GM23338 (cell line): ENCODE measurements around the gene HCAR2.

Experiments used
- CREB1 ChIP-seq: fragments of 250-450 bp; sonication (Bioruptor Pico); IDR thresholded peaks from 2 replicates; pipeline ENCODE4 v1.5.0; 2020; ENCODE audit warnings: low read depth, mild to moderate bottlenecking, moderate library complexity
- CTCF ChIP-seq, 2 experiments: fragments of 200-600 bp in 1 of 2; sonication (generic) in 1 of 2; conservative IDR thresholded peaks; 2 replicates each; pipeline versions ENCODE4 v1.5.1 to v1.6.1; 2016 to 2017; ENCODE audit warnings: antibody characterized with exemption in 2 of 2, low read depth in 2 of 2, mild to moderate bottlenecking in 2 of 2, moderate library complexity in 1 of 2
- ETS1 ChIP-seq: IDR thresholded peaks from 2 replicates; pipeline ENCODE4 v1.6.1; 2016; ENCODE audit warnings: antibody characterized with exemption
- EZH2 ChIP-seq: fragments of 200-600 bp; sonication (generic); IDR thresholded peaks from one replicate; pipeline ENCODE4 v1.8.0; 2017; ENCODE audit warnings: antibody characterized with exemption, mild to moderate bottlenecking, low read depth; ENCODE audit not compliant: unreplicated experiment
- EZH2phosphoT487 ChIP-seq: fragments of 200-600 bp; sonication (generic); IDR thresholded peaks from one replicate; pipeline ENCODE4 v1.8.1; 2018; ENCODE audit warnings: antibody characterized with exemption; ENCODE audit not compliant: unreplicated experiment
- JUNB ChIP-seq: IDR thresholded peaks from one replicate; pipeline ENCODE4 v1.6.1; 2016; ENCODE audit warnings: antibody characterized with exemption; ENCODE audit not compliant: unreplicated experiment
- POLR2AphosphoS5 ChIP-seq: IDR thresholded peaks from 2 replicates; pipeline ENCODE4 v1.6.1; 2016; ENCODE audit warnings: antibody characterized with exemption, low read depth
- REST ChIP-seq: IDR thresholded peaks from one replicate; pipeline ENCODE4 v1.6.1; 2018; ENCODE audit warnings: antibody characterized with exemption; ENCODE audit not compliant: unreplicated experiment
- STAT1 ChIP-seq: IDR thresholded peaks from one replicate; pipeline ENCODE4 v1.6.1; 2016; ENCODE audit warnings: antibody characterized with exemption; ENCODE audit not compliant: unreplicated experiment
- ZNF462 ChIP-seq: fragments of 250-450 bp; sonication (Bioruptor Pico); IDR thresholded peaks from 2 replicates; pipeline ENCODE4 v1.5.0; 2020; ENCODE audit warnings: mild to moderate bottlenecking, moderate library complexity

GRCh38 chr12:122729583-122730214, 26.5 kb upstream of the HCAR2 start:
- TF ChIP-seq CTCF (conservative IDR thresholded peaks at IDR 0.05; ENCODE audit: low read depth in 2 of 2) (no peak), EZH2 (no peak), REST (no peak), JUNB (no peak), STAT1 (no peak), EZH2phosphoT487 (no peak), POLR2AphosphoS5 (no peak), ETS1 (no peak), ZNF462 (CRISPR knock-in tag) (no peak), CREB1 (CRISPR knock-in tag) (no peak)
